Lower lobe of right lung (tissue), 2 donors: Measurements from ENCODE around the gene FIG4. TPM values are rescaled to one million over a fixed set of nuclear protein-coding genes. Genes with fewer than 3 reads are reported as not detected.
"Not testable (repeated sequence)": the region's sequence is repeated elsewhere in the genome, so short reads cannot be mapped to it uniquely, and the experiment has no call there.

ENCODE experiments used
- ATAC-seq, 2 donors: fragments of 200-7000 bp; cut with Tn5 transposase; one replicate each; pipeline ENCODE4 v1.9.1; 2020 to 2022; ENCODE audit warnings: mild to moderate bottlenecking in 2 of 2, moderate library complexity in 2 of 2
- DNase-seq: peaks from one replicate; pipeline ENCODE4 v3.0.0-alpha.2; 2020
- H3K27ac ChIP-seq: fragments of 200-600 bp; one replicate; pipeline ENCODE4 v1.8.0; 2022
- H3K27me3 ChIP-seq: fragments of 200-600 bp; one replicate; pipeline ENCODE4 v1.8.0; 2022; ENCODE audit warnings: low read depth
- H3K36me3 ChIP-seq: fragments of 200-600 bp; one replicate; pipeline ENCODE4 v1.8.0; 2022; ENCODE audit warnings: mild to moderate bottlenecking
- H3K4me1 ChIP-seq: fragments of 200-600 bp; one replicate; pipeline ENCODE4 v1.8.0; 2022
- H3K4me3 ChIP-seq: fragments of 200-600 bp; one replicate; pipeline ENCODE4 v1.8.0; 2022; ENCODE audit warnings: mild to moderate bottlenecking
- H3K9me3 ChIP-seq: fragments of 200-600 bp; one replicate; pipeline ENCODE4 v1.8.0; 2022
- CTCF ChIP-seq: fragments of 200-600 bp; IDR thresholded peaks from one replicate; pipeline ENCODE4 v1.8.0; 2022; ENCODE audit warnings: antibody characterized with exemption, mild to moderate bottlenecking
- intact Hi-C: fragments of 100-400 bp; cut with DNase I; formaldehyde crosslinking; loops from one replicate; pipeline ENCODE4 v1.11.0; 2022
- total RNA-seq: library from RNA; stranded (reverse); fragmentation: NEBNext Ultra II Directional; extraction: Animal tissue kit (Norgen Biotek cat#: 25700); gene quantifications from one replicate; pipeline ENCODE4 v1.2.1, GENCODE V29; 2021
- donor health status: DM: no; HTN: yes; CAD: no; lungs with severe emphysema.

The FIG4 gene
- total RNA-seq, 1 donor from 2014 or later: 44.5 TPM

GRCh38 chr6:109824105-109824504, 133.0 kb downstream of the FIG4 start:
- TF ChIP-seq CTCF: no peak
- no peak for ATAC-seq
- Histone ChIP-seq H3K36me3 (peaks cover 26% of the 10 kb centered on the region), H3K4me3 (no peak overlapping the region), H3K4me1 (no peaks in the 10 kb centered on the region), H3K27me3 (no peaks in the 10 kb centered on the region), H3K9me3 (no peaks in the 10 kb centered on the region), H3K27ac (no peak overlapping the region)
- DNase-seq: no peak
- intact Hi-C loops: no loop called here

- Histone ChIP-seq H3K4me1 (no peaks in the 10 kb centered on the region), H3K9me3 (peaks cover 7% of the 10 kb centered on the region), H3K36me3 (peaks cover 26% of the 10 kb centered on the region), H3K4me3 (no peak overlapping the region), H3K27ac (no peak overlapping the region), H3K27me3 (no peaks in the 10 kb centered on the region)
- TF ChIP-seq CTCF: no peak
- no peak for DNase-seq
- no peak for ATAC-seq
- intact Hi-C loops: no loop called here
Measured at GRCh38 chr6:109826551-109826950, 135.5 kb downstream of the FIG4 start.

DNA sequence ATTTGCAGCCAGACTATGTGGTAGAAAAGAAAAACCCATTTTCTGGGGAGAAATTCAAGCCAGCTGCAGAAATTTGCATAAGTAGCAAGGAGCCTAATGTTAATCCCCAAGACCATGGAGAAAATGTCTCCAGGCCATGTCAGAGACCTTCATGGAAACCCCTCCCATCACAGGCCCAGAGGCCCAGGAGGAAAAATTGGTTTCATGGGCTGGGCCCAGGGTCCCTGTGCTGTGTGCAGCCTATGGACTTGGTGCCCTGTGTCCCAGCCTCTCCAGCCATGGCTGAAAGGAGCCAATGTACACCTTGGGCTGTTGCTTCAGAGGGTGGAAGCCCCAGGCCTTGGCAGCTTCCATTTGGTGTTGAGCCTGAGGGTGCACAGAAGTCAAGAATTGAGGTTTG, 140.3 kb downstream of the FIG4 start:
- H3K4me3 ChIP-seq, ATAC-seq: not testable (repeated sequence)

GRCh38 chr6:109834131-109834530, 143.0 kb downstream of the FIG4 start:
- TF ChIP-seq CTCF: no peak
- intact Hi-C loops: no loop called here
- Histone ChIP-seq H3K27me3 (no peaks in the 10 kb centered on the region), H3K4me1 (no peaks in the 10 kb centered on the region), H3K4me3 (no peak overlapping the region), H3K36me3 (no peaks in the 10 kb centered on the region), H3K9me3 (peaks cover 7% of the 10 kb centered on the region), H3K27ac (no peak overlapping the region)
- ATAC-seq: no peak
- DNase-seq: no peak

More for the DNA sequence above, 140.3 kb downstream of the FIG4 start:
- H3K9me3 ChIP-seq, intact Hi-C loops, H3K4me1 ChIP-seq, H3K27ac ChIP-seq, H3K36me3 ChIP-seq, DNase-seq, H3K27me3 ChIP-seq: not testable (repeated sequence)

DNA sequence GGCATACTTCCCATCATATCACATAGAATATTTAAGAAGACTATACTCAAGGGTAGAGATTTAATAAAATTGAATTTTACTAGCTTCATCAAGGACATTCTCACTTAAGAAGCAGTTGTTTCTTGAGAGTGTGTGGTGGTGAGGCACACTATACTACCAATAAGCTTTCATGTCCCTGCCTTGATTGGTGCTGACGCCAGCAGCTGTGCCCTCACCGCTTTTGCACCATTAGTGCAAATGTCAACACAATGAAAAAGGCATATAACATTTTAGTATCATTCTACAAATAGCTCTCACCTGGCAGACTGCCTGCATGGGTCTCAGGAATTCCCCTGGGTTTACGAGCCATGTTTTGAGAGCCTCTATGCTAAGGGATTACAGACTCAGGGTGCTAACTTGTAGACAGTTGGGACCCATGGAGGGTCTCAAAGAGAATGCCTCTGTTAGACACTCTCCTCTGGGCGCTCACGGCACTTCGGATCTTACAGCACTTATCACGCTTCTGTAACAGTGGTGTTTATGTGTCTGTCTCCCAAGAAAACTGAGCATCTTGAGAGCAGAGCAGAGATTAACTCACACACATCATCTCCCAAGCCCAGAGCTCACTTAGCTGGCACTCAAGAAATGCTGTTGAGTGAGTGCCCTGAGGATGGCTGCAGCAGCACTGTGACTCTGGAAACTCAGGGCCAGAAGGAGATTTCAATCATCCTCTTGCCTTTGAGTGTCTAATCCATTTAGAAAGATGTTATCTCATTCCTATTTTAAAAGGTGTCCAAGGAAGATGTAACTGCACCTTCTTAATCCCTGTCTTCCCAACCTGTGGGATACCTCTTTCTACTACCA, 143.7 kb downstream of the FIG4 start:
- Histone ChIP-seq H3K9me3 (peaks cover 7% of the 10 kb centered on the region), H3K4me3 (no peak overlapping the region), H3K27me3 (no peaks in the 10 kb centered on the region), H3K36me3 (no peaks in the 10 kb centered on the region), H3K27ac (no peak overlapping the region), H3K4me1 (no peaks in the 10 kb centered on the region)
- DNase-seq: no peak
- TF ChIP-seq CTCF: no peak
- intact Hi-C loops: no loop called here
- no peak for ATAC-seq

GRCh38 chr6:109840034-109840433, 148.9 kb downstream of the FIG4 start:
- ATAC-seq (no peak), DNase-seq (no peak)
- intact Hi-C loops: no loop called here
- no peak for TF ChIP-seq CTCF
- Histone ChIP-seq H3K4me3 (no peak overlapping the region), H3K36me3 (no peaks in the 10 kb centered on the region), H3K27ac (no peak overlapping the region), H3K9me3 (no peaks in the 10 kb centered on the region), H3K4me1 (no peaks in the 10 kb centered on the region), H3K27me3 (no peaks in the 10 kb centered on the region)
